HepG2 (cell line): ENCODE data around the gene PPM1F. TPM values are rescaled to one million over a fixed set of nuclear protein-coding genes. Genes with fewer than 3 reads are reported as not detected.

Experiments
- ATAC-seq: fragments of 200-7000 bp; cut with Tn5 transposase; 3 replicates; pipeline ENCODE4 v1.9.1; 2020; ENCODE audit warnings: mild to moderate bottlenecking, moderate library complexity
- BruUV-seq: library from RNA; stranded (reverse); fragments of 400-500 nt; replicated peaks from 2 replicates; lab custom pipeline; 2021; lab: Mats Ljungman, UMichigan
- CTCF ChIA-PET: fragments of 300-600 bp; formaldehyde crosslinking; extraction: SDS; loops from one replicate; lab custom pipeline; 2021; ENCODE audit warnings: low total read pairs, inconsistent platforms, low intra/inter-chr PET ratio; lab: Yijun Ruan, JAX
- POLR2A ChIA-PET: fragments of 350-600 bp; sonication (Branson Sonifier 250); formaldehyde crosslinking; loops from one replicate; lab custom pipeline; 2020; ENCODE audit warnings: antibody characterized with exemption, inconsistent platforms; lab: Yijun Ruan, JAX
- DNase-seq: peaks from one replicate; pipeline ENCODE4 v3.0.0-alpha.2; 2015; ENCODE audit warnings: low spot score
- FAIRE-seq: peaks from 3 replicates; lab custom pipeline; 2011; peaks lifted over from hg19 to GRCh38; lab: Jason Lieb, UNC
- H2AFZ ChIP-seq: one replicate; pipeline ENCODE4 v1.6.1; 2011; ENCODE audit warnings: low read length, inconsistent platforms
- H3K27ac ChIP-seq: fragments of 300-600 bp; 3 replicates; pipeline ENCODE4 v1.8.0; 2011; ENCODE audit warnings: mixed run types, mild to moderate bottlenecking, mixed read lengths, low read length, inconsistent platforms; ENCODE audit not compliant: insufficient read depth; ENCODE audit errors: extremely low read length
- H3K27me3 ChIP-seq, 2 experiments: fragments of 200-600 bp in 1 of 2; 2 replicates in 1 of 2; 3 replicates in 1 of 2; pipeline versions ENCODE4 v1.6.0 to v1.8.0; 2011; ENCODE audit warnings: low read length in 2 of 2, mild to moderate bottlenecking in 2 of 2, moderate library complexity in 2 of 2, inconsistent platforms in 1 of 2; ENCODE audit not compliant: insufficient read depth in 2 of 2, control insufficient read depth in 1 of 2
- H3K36me3 ChIP-seq, 2 experiments: fragments of 200-600 bp in 1 of 2; replicated peaks in 1 of 2; 2 replicates in 1 of 2; 3 replicates in 1 of 2; pipeline versions ENCODE4 v1.5.1 to v1.8.0; 2011; ENCODE audit warnings: low read length in 2 of 2, inconsistent platforms in 1 of 2; ENCODE audit not compliant: insufficient read depth in 2 of 2, control insufficient read depth in 1 of 2
- H3K4me1 ChIP-seq: 2 replicates; pipeline ENCODE4 v1.5.1; 2012; ENCODE audit warnings: low read length, inconsistent platforms; ENCODE audit not compliant: insufficient read depth
- H3K4me2 ChIP-seq: 2 replicates; pipeline ENCODE4 v1.6.0; 2011; ENCODE audit warnings: low read depth, low read length, inconsistent platforms
- H3K4me3 ChIP-seq, 3 experiments: fragments of 200-600 bp in 1 of 3; sonication (generic), shearing (Covaris generic) in 1 of 3; replicated peaks in 1 of 3; 2 replicates each; pipeline ENCODE4 v1.5.1; 2011 to 2016; ENCODE audit warnings: low read length in 3 of 3, inconsistent platforms in 2 of 3, low read depth in 2 of 3, mild to moderate bottlenecking in 2 of 3, control low read depth in 1 of 3, mixed read lengths in 1 of 3; ENCODE audit not compliant: insufficient read depth in 1 of 3
- H3K79me2 ChIP-seq: one replicate; pipeline ENCODE4 v1.6.1; 2011; ENCODE audit warnings: low read length, inconsistent platforms; ENCODE audit not compliant: insufficient read depth
- H3K9ac ChIP-seq: 2 replicates; pipeline ENCODE4 v1.6.0; 2011; ENCODE audit warnings: mild to moderate bottlenecking, low read depth, low read length, inconsistent platforms; ENCODE audit not compliant: insufficient read depth
- H3K9me3 ChIP-seq: 2 replicates; pipeline ENCODE4 v1.5.1; 2012; ENCODE audit warnings: mild to moderate bottlenecking, low read length
- H4K20me1 ChIP-seq: 2 replicates; pipeline ENCODE4 v1.6.0; 2011; ENCODE audit warnings: inconsistent platforms, mild to moderate bottlenecking, low read length, moderate library complexity; ENCODE audit not compliant: insufficient read depth
- FOXP4 ChIP-seq: sonication (generic); formaldehyde crosslinking; IDR thresholded peaks from 2 replicates; pipeline ENCODE4 v1.4.0; 2020; ENCODE audit warnings: missing genetic modification reagents
- RXRA ChIP-seq: sonication (generic); formaldehyde crosslinking; IDR thresholded peaks from 2 replicates; pipeline ENCODE4 v1.5.1; 2020; ENCODE audit warnings: missing genetic modification reagents
- THYN1 ChIP-seq: sonication (generic); formaldehyde crosslinking; IDR thresholded peaks from 2 replicates; pipeline ENCODE4 v1.8.1; 2023; ENCODE audit warnings: low read depth, mild to moderate bottlenecking, moderate library complexity, missing genetic modification reagents, borderline replicate concordance
- TSC22D2 ChIP-seq: sonication (generic); formaldehyde crosslinking; IDR thresholded peaks from 2 replicates; pipeline ENCODE4 v1.5.1; 2020; ENCODE audit warnings: missing genetic modification reagents, mild to moderate bottlenecking, borderline replicate concordance
- XRCC5 ChIP-seq: fragments of 200-400 bp; formaldehyde crosslinking; optimal IDR thresholded peaks from 2 replicates; pipeline ENCODE3; 2017; ENCODE audit warnings: mild to moderate bottlenecking, low read length
- ZFP62 ChIP-seq: sonication (generic); formaldehyde crosslinking; IDR thresholded peaks from 2 replicates; pipeline ENCODE4 v1.4.0; 2020; ENCODE audit warnings: missing genetic modification reagents
- ZNF33A ChIP-seq: sonication (generic); formaldehyde crosslinking; IDR thresholded peaks from 2 replicates; pipeline ENCODE4 v1.5.1; 2020; ENCODE audit warnings: missing genetic modification reagents, mild to moderate bottlenecking, moderate library complexity, borderline replicate concordance
- WGBS: methylation state at CpG from one replicate; pipeline ENCODE4 v1.1.6; 2017; ENCODE audit warnings: low lambda C conversion rate; 5-methylcytosine and 5-hydroxymethylcytosine counted together
- in situ Hi-C: cut with HindIII; loops from 2 replicates; pipeline ENCODE4 v1.10.0; 2017; ENCODE audit warnings: low pct_unique_long_range_greater_than_20kb; ENCODE audit not compliant: extremely low pct_ligation_motif_present
- intact Hi-C: fragments of 100-400 bp; cut with micrococcal nuclease; formaldehyde crosslinking; loops from one replicate; pipeline ENCODE4 v1.10.0; 2022; ENCODE audit not compliant: unreplicated experiment
- polyA plus RNA-seq, 8 experiments: library from polyadenylated mRNA; depleted of rRNA in 3 of 8; stranded (reverse) in 7 of 8; unstranded in 1 of 8; fragments of >200 nt; fragmentation: Illumina TruSeq in 4 of 8; extraction: Trizol in 4 of 8; gene quantifications; 2 replicates each; pipeline versions ENCODE4 v1.2.1 to v1.2.3, GENCODE V29; 2011 to 2016; ENCODE audit warnings: low read depth in 4 of 8, missing spikeins in 1 of 8, mixed read lengths in 1 of 8; ENCODE audit not compliant: insufficient read depth in 1 of 8
- total RNA-seq, 5 experiments: library from RNA; depleted of rRNA; stranded (reverse); fragments of >200 nt; fragmentation: Illumina TruSeq; extraction: Trizol; gene quantifications; 2 replicates each; pipeline ENCODE4 v1.2.3, GENCODE V29; 2016; ENCODE audit warnings: low read depth in 1 of 5

PPM1F gene
- total and polyA plus RNA-seq, 2 of the 13 experiments (the other 11 are each of a cell fraction or from before 2014, with no cell fraction given): 11.0 to 19.6 TPM

GRCh38 chr22:21909871-21910270 is 42.8 kb downstream of the PPM1F start:
- H3K4me3 ChIP-seq: no peak overlapping the region
- intact Hi-C loops (no loop called here), in situ Hi-C loops (no loop called here)
- POLR2A ChIA-PET: no interaction called here
- H2AFZ ChIP-seq: no peak overlapping the region
- FAIRE-seq (no peak), DNase-seq (no peak), ATAC-seq (no peak)
- no peaks in the 10 kb centered on the region for H4K20me1 ChIP-seq
- no TSS peak for BruUV-seq
- H3K27ac ChIP-seq: no peak overlapping the region
- no peak overlapping the region for H3K4me2 ChIP-seq
- no peaks in the 10 kb centered on the region for H3K36me3 ChIP-seq
- H3K79me2 ChIP-seq: no peaks in the 10 kb centered on the region
- 25% methylated on average over 2 of the region's 2 CpGs for WGBS
- no peaks in the 10 kb centered on the region for H3K9me3 ChIP-seq
- no peak for TF ChIP-seq ZFP62
- no peak for TF ChIP-seq THYN1
- TF ChIP-seq FOXP4: no peak
- TF ChIP-seq XRCC5: no peak
- no peak for TF ChIP-seq RXRA (CRISPR knock-in tag)
- TF ChIP-seq TSC22D2 (CRISPR knock-in tag): no peak
- no peak for TF ChIP-seq ZNF33A (CRISPR knock-in tag)
- H3K9ac ChIP-seq: no peak overlapping the region
- no peaks in the 10 kb centered on the region for H3K27me3 ChIP-seq
- no peaks in the 10 kb centered on the region for H3K4me1 ChIP-seq
- CTCF ChIA-PET: no interaction called here
